GM12878 (cell line): ENCODE results near the gene DCC. TPM values are rescaled to one million over a fixed set of nuclear protein-coding genes. Genes with fewer than 3 reads are reported as not detected.

ENCODE experiments used
- ATAC-seq: fragments of 200-7000 bp; cut with Tn5 transposase; 3 replicates; pipeline ENCODE4 v1.9.1; 2020; ENCODE audit warnings: mild to moderate bottlenecking, moderate library complexity
- BruUV-seq: library from RNA; stranded (reverse); fragments of 400-500 nt; replicated peaks from 2 replicates; lab custom pipeline; 2021; lab: Mats Ljungman, UMichigan
- CTCF ChIA-PET: fragments of 300-600 bp; sonication (Branson Sonifier 250); formaldehyde crosslinking; extraction: SDS; loops from one replicate; lab custom pipeline; 2021; ENCODE audit warnings: inconsistent platforms; lab: Yijun Ruan, JAX
- POLR2A ChIA-PET: fragments of 350-600 bp; formaldehyde crosslinking; extraction: SDS; loops from one replicate; lab custom pipeline; 2021; ENCODE audit warnings: inconsistent platforms; lab: Charles Lee
- RAD21 ChIA-PET: fragments of 300-600 bp; sonication (Branson Sonifier 250); formaldehyde crosslinking; loops from one replicate; lab custom pipeline; 2023; ENCODE audit warnings: antibody characterized with exemption; ENCODE audit not compliant: unreplicated experiment; lab: Charles Lee
- SMC1A ChIA-PET: fragments of 300-600 bp; sonication (Branson Sonifier 250); formaldehyde crosslinking; loops from one replicate; lab custom pipeline; 2023; ENCODE audit not compliant: unreplicated experiment, uncharacterized antibody; lab: Charles Lee
- DNase-seq: peaks from one replicate; pipeline ENCODE4 v3.0.0-alpha.2; 2011; ENCODE audit warnings: low read depth, low spot score
- FAIRE-seq: peaks from 3 replicates; lab custom pipeline; 2011; peaks lifted over from hg19 to GRCh38; lab: Jason Lieb, UNC
- H2AFZ ChIP-seq: 2 replicates; pipeline ENCODE4 v1.6.0; 2011; ENCODE audit warnings: low read depth, low read length, control low read depth; ENCODE audit not compliant: control insufficient read depth
- H3K27ac ChIP-seq: 2 replicates; pipeline ENCODE4 v1.5.1; 2011; ENCODE audit warnings: control low read depth; ENCODE audit not compliant: control insufficient read depth, insufficient read depth
- H3K27me3 ChIP-seq, 2 experiments: replicated peaks in 1 of 2; 2 replicates each; pipeline versions ENCODE4 v1.6.0 to v1.6.1; 2011; ENCODE audit warnings: low read length in 1 of 2; ENCODE audit not compliant: control insufficient read depth in 2 of 2, insufficient read depth in 2 of 2
- H3K36me3 ChIP-seq, 2 experiments: 2 replicates each; pipeline ENCODE4 v1.5.1; 2011; ENCODE audit warnings: low read length in 1 of 2; ENCODE audit not compliant: control insufficient read depth in 2 of 2, insufficient read depth in 2 of 2
- H3K4me1 ChIP-seq: 2 replicates; pipeline ENCODE4 v1.6.1; 2011; ENCODE audit warnings: mild to moderate bottlenecking, low read length, moderate library complexity, mixed read lengths; ENCODE audit not compliant: control insufficient read depth, insufficient read depth
- H3K4me2 ChIP-seq: 2 replicates; pipeline ENCODE4 v1.6.0; 2011; ENCODE audit warnings: control low read depth; ENCODE audit not compliant: control insufficient read depth, insufficient read depth
- H3K4me3 ChIP-seq: fragments of 200-600 bp; sonication (generic); 2 replicates; pipeline ENCODE4 v1.5.1; 2016
- H3K79me2 ChIP-seq: 2 replicates; pipeline ENCODE4 v1.6.0; 2011; ENCODE audit warnings: low read length; ENCODE audit not compliant: control insufficient read depth, insufficient read depth
- H3K9ac ChIP-seq: 2 replicates; pipeline ENCODE4 v1.8.0; 2011; ENCODE audit warnings: low read length, control low read depth, mixed read lengths; ENCODE audit not compliant: control insufficient read depth, insufficient read depth
- H3K9me3 ChIP-seq: replicated peaks from 3 replicates; pipeline ENCODE4 v1.5.1; 2011; ENCODE audit warnings: mild to moderate bottlenecking, low read length; ENCODE audit not compliant: control insufficient read depth, insufficient read depth
- H4K20me1 ChIP-seq: 2 replicates; pipeline ENCODE4 v1.6.0; 2011; ENCODE audit not compliant: control insufficient read depth, insufficient read depth
- CHD2 ChIP-seq: IDR thresholded peaks from 2 replicates; pipeline ENCODE4 v1.6.1; 2011; ENCODE audit warnings: low read depth, low read length, improper control_type of control experiment, borderline replicate concordance
- CREB1 ChIP-seq: IDR thresholded peaks from 2 replicates; pipeline ENCODE4 v1.6.1; 2012; ENCODE audit warnings: low read depth, mild to moderate bottlenecking, inconsistent platforms
- EP300 ChIP-seq, 2 experiments: fragments of 150-350 bp in 1 of 2; IDR thresholded peaks; 2 replicates each; pipeline ENCODE4 v1.6.1; 2011 to 2012; ENCODE audit warnings: low read depth in 2 of 2, low read length in 2 of 2, borderline replicate concordance in 1 of 2, improper control_type of control experiment in 1 of 2, inconsistent platforms in 1 of 2; ENCODE audit not compliant: control insufficient read depth in 1 of 2
- GATAD2B ChIP-seq: fragments of 450-650 bp; conservative IDR thresholded peaks from 2 replicates; pipeline ENCODE4 v1.6.1; 2017; ENCODE audit warnings: low read depth, mild to moderate bottlenecking, moderate library complexity
- NFXL1 ChIP-seq: fragments of 450-650 bp; IDR thresholded peaks from 2 replicates; pipeline ENCODE4 v1.6.1; 2017; ENCODE audit warnings: antibody characterized with exemption, mild to moderate bottlenecking, borderline replicate concordance
- NFYA ChIP-seq: IDR thresholded peaks from 2 replicates; pipeline ENCODE4 v1.6.1; 2011; ENCODE audit warnings: low read depth, mild to moderate bottlenecking, low read length, improper control_type of control experiment, borderline replicate concordance
- PAX8 ChIP-seq: fragments of 450-650 bp; IDR thresholded peaks from 2 replicates; pipeline ENCODE4 v1.6.1; 2017; ENCODE audit warnings: mild to moderate bottlenecking, moderate library complexity
- RELA ChIP-seq: fragments of 450-650 bp; IDR thresholded peaks from 2 replicates; pipeline ENCODE4 v1.8.0; 2014; ENCODE audit warnings: borderline replicate concordance; ENCODE audit not compliant: partially characterized antibody
- SMAD1 ChIP-seq: fragments of 450-650 bp; IDR thresholded peaks from 2 replicates; pipeline ENCODE4 v1.6.1; 2018; ENCODE audit warnings: mild to moderate bottlenecking, low read depth; ENCODE audit not compliant: partially characterized antibody
- TCF3 ChIP-seq: IDR thresholded peaks from 2 replicates; pipeline ENCODE4 v1.6.1; 2012; ENCODE audit warnings: low read depth, mild to moderate bottlenecking, low read length, borderline replicate concordance; ENCODE audit not compliant: insufficient read depth
- YY1 ChIP-seq: IDR thresholded peaks from 2 replicates; pipeline ENCODE4 v1.6.1; 2011; ENCODE audit warnings: low read depth, mild to moderate bottlenecking, low read length
- ZSCAN29 ChIP-seq: fragments of 450-650 bp; IDR thresholded peaks from 2 replicates; pipeline ENCODE4 v1.6.1; 2017; ENCODE audit warnings: mild to moderate bottlenecking, moderate library complexity
- WGBS: methylation state at CpG from one replicate; pipeline ENCODE4 v1.1.6; 2016; ENCODE audit warnings: low lambda C conversion rate; ENCODE audit not compliant: insufficient replicate concordance, insufficient coverage; ENCODE audit errors: missing lambda C conversion rate; 5-methylcytosine and 5-hydroxymethylcytosine counted together
- in situ Hi-C: fragments of 300-500 bp; cut with MboI; formaldehyde crosslinking; loops from 9 replicates; pipeline ENCODE4 v1.14.3; 2018; ENCODE audit warnings: mixed read lengths
- intact Hi-C: fragments of 100-400 bp; cut with micrococcal nuclease; formaldehyde crosslinking; loops from one replicate; pipeline ENCODE4 v1.14.2; 2022; ENCODE audit not compliant: unreplicated experiment
- polyA plus RNA-seq, 11 experiments: library from polyadenylated mRNA; depleted of rRNA in 4 of 11; unstranded in 6 of 11; stranded (reverse) in 5 of 11; fragments of >200 nt; fragmentation: Nextera tagmentation in 4 of 11; fragmentation: Illumina TruSeq in 1 of 11; extraction: Ambion mirVana in 4 of 11; extraction: Trizol in 1 of 11; gene quantifications; 1 replicate in 1 of 11; 2 replicates in 10 of 11; pipeline versions ENCODE4 v1.2.1 to v1.2.3, GENCODE V29; 2011 to 2016; ENCODE audit warnings: inconsistent platforms in 2 of 11, missing spikeins in 2 of 11, low read depth in 1 of 11
- total RNA-seq, 4 experiments: library from RNA; depleted of rRNA in 3 of 4; stranded (reverse); fragments of >200 nt in 3 of 4; fragmentation: Illumina TruSeq in 1 of 4; extraction: Trizol in 1 of 4; gene quantifications; 2 replicates each; pipeline versions ENCODE4 v1.2.1 to v1.2.3, GENCODE V29; 2013 to 2021
- TF ChIP-seq, protein P1 (sequence below): fragments of 450-650 bp; conservative IDR thresholded peaks from 2 replicates; pipeline ENCODE4 v1.6.1; 2017; ENCODE audit warnings: mild to moderate bottlenecking, moderate library complexity
- TF ChIP-seq, protein P2 (sequence below): fragments of 450-650 bp; IDR thresholded peaks from 2 replicates; pipeline ENCODE4 v1.6.1; 2014; ENCODE audit warnings: mild to moderate bottlenecking
- TF ChIP-seq, protein P3 (sequence below): fragments of 150-350 bp; IDR thresholded peaks from 2 replicates; pipeline ENCODE4 v1.6.1; 2014; ENCODE audit warnings: mild to moderate bottlenecking, low read depth, low read length
- TF ChIP-seq, protein P4 (sequence below): fragments of 450-650 bp; IDR thresholded peaks from 2 replicates; pipeline ENCODE4 v1.6.1; 2018; ENCODE audit warnings: mild to moderate bottlenecking, low read depth, moderate library complexity; ENCODE audit not compliant: partially characterized antibody
- TF ChIP-seq, protein P5 (sequence below): fragments of 450-650 bp; IDR thresholded peaks from 2 replicates; pipeline ENCODE4 v1.6.1; 2016; ENCODE audit warnings: mild to moderate bottlenecking

Gene DCC
- total and polyA plus RNA-seq, 10 of the 15 experiments (the other 5 are each of a cell fraction or from before 2014, with no cell fraction given) = 0.01 TPM; not detected in 9

DNA sequence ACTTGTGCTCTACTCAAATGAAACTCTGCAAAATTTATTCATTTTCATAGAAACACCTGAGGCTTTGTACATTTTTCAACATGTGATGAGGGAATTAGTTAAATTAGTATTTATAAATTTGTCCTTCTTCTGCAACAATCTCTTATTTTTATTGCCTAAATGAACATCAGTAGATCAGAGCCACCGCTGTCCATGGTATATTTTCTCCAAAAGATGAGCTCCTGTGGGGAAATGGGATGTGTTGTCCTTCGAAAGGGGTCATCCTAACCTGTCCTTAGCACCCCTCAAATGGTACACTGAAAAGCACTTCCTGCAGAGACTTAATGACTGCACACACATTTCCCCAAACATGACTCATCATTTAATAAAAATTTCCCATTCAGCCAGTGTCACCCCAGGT lies 1169.9 kb downstream of the DCC start:
- Histone ChIP-seq H3K4me3 (no peak overlapping the region), H4K20me1 (no peaks in the 10 kb centered on the region), H3K36me3 (no peaks in the 10 kb centered on the region), H2AFZ (no peak overlapping the region), H3K9me3 (no peaks in the 10 kb centered on the region), H3K27ac (no peak overlapping the region), H3K4me1 (no peaks in the 10 kb centered on the region), H3K9ac (no peak overlapping the region), H3K4me2 (no peak overlapping the region), H3K27me3 (no peaks in the 10 kb centered on the region), H3K79me2 (no peaks in the 10 kb centered on the region)
- SMC1A ChIA-PET = no interaction called here
- POLR2A ChIA-PET = no interaction called here
- ATAC-seq (no peak), FAIRE-seq (no peak), DNase-seq (no peak)
- in situ Hi-C loops (no loop called here), intact Hi-C loops (no loop called here)
- CTCF ChIA-PET = no interaction called here
- RAD21 ChIA-PET = no interaction called here
- BruUV-seq = no TSS peak
- 0% methylated on average over 2 of the region's 2 CpGs for WGBS
- TF ChIP-seq YY1 (no peak), SMAD1 (no peak), NFYA (no peak), GATAD2B (no peak), NFXL1 (no peak), CHD2 (no peak), PAX8 (no peak), RELA (no peak), CREB1 (no peak), TCF3 (no peak), EP300 (IDR thresholded peaks at IDR 0.05; ENCODE audit: borderline replicate concordance in 1 of 2, control insufficient read depth in 1 of 2, low read depth in 2 of 2, low read length in 2 of 2) (no peak), ZSCAN29 (no peak)
- TF ChIP-seq, protein P1, sequence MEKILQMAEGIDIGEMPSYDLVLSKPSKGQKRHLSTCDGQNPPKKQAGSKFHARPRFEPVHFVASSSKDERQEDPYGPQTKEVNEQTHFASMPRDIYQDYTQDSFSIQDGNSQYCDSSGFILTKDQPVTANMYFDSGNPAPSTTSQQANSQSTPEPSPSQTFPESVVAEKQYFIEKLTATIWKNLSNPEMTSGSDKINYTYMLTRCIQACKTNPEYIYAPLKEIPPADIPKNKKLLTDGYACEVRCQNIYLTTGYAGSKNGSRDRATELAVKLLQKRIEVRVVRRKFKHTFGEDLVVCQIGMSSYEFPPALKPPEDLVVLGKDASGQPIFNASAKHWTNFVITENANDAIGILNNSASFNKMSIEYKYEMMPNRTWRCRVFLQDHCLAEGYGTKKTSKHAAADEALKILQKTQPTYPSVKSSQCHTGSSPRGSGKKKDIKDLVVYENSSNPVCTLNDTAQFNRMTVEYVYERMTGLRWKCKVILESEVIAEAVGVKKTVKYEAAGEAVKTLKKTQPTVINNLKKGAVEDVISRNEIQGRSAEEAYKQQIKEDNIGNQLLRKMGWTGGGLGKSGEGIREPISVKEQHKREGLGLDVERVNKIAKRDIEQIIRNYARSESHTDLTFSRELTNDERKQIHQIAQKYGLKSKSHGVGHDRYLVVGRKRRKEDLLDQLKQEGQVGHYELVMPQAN = no peak
- TF ChIP-seq, protein P2, sequence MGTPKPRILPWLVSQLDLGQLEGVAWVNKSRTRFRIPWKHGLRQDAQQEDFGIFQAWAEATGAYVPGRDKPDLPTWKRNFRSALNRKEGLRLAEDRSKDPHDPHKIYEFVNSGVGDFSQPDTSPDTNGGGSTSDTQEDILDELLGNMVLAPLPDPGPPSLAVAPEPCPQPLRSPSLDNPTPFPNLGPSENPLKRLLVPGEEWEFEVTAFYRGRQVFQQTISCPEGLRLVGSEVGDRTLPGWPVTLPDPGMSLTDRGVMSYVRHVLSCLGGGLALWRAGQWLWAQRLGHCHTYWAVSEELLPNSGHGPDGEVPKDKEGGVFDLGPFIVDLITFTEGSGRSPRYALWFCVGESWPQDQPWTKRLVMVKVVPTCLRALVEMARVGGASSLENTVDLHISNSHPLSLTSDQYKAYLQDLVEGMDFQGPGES = no peak
- TF ChIP-seq, protein P3, sequence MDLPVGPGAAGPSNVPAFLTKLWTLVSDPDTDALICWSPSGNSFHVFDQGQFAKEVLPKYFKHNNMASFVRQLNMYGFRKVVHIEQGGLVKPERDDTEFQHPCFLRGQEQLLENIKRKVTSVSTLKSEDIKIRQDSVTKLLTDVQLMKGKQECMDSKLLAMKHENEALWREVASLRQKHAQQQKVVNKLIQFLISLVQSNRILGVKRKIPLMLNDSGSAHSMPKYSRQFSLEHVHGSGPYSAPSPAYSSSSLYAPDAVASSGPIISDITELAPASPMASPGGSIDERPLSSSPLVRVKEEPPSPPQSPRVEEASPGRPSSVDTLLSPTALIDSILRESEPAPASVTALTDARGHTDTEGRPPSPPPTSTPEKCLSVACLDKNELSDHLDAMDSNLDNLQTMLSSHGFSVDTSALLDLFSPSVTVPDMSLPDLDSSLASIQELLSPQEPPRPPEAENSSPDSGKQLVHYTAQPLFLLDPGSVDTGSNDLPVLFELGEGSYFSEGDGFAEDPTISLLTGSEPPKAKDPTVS = no peak
- TF ChIP-seq, protein P4, sequence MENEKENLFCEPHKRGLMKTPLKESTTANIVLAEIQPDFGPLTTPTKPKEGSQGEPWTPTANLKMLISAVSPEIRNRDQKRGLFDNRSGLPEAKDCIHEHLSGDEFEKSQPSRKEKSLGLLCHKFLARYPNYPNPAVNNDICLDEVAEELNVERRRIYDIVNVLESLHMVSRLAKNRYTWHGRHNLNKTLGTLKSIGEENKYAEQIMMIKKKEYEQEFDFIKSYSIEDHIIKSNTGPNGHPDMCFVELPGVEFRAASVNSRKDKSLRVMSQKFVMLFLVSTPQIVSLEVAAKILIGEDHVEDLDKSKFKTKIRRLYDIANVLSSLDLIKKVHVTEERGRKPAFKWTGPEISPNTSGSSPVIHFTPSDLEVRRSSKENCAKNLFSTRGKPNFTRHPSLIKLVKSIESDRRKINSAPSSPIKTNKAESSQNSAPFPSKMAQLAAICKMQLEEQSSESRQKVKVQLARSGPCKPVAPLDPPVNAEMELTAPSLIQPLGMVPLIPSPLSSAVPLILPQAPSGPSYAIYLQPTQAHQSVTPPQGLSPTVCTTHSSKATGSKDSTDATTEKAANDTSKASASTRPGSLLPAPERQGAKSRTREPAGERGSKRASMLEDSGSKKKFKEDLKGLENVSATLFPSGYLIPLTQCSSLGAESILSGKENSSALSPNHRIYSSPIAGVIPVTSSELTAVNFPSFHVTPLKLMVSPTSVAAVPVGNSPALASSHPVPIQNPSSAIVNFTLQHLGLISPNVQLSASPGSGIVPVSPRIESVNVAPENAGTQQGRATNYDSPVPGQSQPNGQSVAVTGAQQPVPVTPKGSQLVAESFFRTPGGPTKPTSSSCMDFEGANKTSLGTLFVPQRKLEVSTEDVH = no peak
- TF ChIP-seq, protein P5, sequence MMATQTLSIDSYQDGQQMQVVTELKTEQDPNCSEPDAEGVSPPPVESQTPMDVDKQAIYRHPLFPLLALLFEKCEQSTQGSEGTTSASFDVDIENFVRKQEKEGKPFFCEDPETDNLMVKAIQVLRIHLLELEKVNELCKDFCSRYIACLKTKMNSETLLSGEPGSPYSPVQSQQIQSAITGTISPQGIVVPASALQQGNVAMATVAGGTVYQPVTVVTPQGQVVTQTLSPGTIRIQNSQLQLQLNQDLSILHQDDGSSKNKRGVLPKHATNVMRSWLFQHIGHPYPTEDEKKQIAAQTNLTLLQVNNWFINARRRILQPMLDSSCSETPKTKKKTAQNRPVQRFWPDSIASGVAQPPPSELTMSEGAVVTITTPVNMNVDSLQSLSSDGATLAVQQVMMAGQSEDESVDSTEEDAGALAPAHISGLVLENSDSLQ = no peak
